ENCODE results near the gene PTH1R.

The PTH1R gene

DNA sequence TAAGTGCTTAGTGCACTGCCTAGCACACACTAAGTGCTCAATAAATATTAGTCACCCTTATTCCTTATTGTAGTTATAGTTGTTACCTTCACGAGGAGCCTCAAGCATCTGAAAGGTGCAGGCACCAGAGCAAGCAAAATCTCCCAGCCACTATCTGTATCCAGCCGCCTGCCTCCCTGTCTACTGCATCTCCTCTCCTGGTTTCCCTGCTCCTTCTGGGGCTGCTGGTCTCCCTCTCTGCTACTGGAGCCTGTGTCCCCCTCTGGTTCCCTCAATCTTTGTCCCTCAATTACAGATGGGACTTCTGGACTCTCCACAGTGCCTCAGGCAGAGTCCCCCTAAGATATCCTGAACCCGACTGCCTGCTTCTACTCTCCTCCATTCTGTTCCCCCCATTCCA, 33.1 kb upstream of the PTH1R start:
- no peak overlapping the region for H3K4me3 ChIP-seq (ENCODE audit: low read depth, low read length)
- no peak for DNase-seq (ENCODE audit: low read depth)
- TF ChIP-seq CTCF (IDR thresholded peaks at IDR 0.05; ENCODE audit: low read depth, low read length) (no peak), MYC (IDR thresholded peaks at IDR 0.05; ENCODE audit: low read depth, low read length) (no peak), POLR2A (IDR thresholded peaks at IDR 0.05; ENCODE audit: extremely low read depth, insufficient read length) (no peak), MAX (IDR thresholded peaks at IDR 0.05; ENCODE audit: low read depth, low read length) (no peak)

DNA sequence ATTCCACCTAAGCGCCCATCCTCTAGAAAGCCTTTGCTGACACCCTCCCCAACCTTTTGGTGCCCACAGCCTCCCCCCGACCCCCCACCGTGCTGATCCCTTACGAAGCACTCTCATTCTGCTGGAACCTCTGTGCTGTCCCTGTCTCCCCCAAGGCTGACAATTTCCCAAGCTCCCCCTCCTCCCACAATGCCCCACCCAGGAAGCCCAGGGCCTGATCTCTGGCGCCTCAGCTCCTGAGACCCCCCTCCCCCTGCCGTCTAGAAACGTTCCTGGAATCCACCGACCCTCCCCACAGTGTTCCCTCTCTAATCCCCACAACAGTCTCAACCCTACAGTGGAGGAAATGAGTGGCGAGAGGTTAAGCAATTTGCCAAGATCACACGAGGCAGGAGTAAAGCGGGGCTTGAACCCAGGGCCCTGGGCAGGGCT, 32.6 kb upstream of the PTH1R start:
- TF ChIP-seq MYC (IDR thresholded peaks at IDR 0.05; ENCODE audit: low read depth, low read length) (no peak), CTCF (IDR thresholded peaks at IDR 0.05; ENCODE audit: low read depth, low read length) (no peak)
- no peak overlapping the region for H3K4me3 ChIP-seq (ENCODE audit: low read depth, low read length)
- DNase-seq (ENCODE audit: low read depth), result no peak

DNA sequence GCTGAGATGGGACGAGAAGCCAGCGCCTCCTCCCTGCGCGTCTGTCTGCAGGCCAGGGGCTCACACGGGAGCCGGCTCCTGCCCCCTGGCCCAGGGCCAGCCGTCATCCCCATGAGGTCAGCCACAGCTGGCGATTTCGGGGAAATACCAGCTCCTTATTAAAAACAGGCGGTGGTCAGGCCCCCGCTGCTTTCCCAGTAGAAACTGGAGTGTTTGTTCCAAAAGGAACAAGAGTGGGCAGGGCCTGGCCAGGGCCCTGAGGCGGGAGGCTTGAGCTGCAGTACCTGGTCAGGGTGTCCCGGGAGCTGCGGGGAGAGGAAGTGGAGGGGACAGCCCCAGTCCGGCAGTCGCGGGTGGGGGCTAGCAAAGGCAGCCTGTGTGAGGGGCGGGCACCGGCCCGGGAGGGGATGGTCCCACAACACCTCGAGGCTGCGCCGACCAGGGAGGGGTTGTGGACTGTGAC, 32.1 kb upstream of the PTH1R start:
- peak overlapping the region; percentile 42 for H3K4me3 ChIP-seq (ENCODE audit: low read depth, low read length)
- TF ChIP-seq MAX (IDR thresholded peaks at IDR 0.05; ENCODE audit: low read depth, low read length) (no peak), CTCF (IDR thresholded peaks at IDR 0.05; ENCODE audit: low read depth, low read length) (no peak), MYC (IDR thresholded peaks at IDR 0.05; ENCODE audit: low read depth, low read length) (no peak), POLR2A (IDR thresholded peaks at IDR 0.05; ENCODE audit: extremely low read depth, insufficient read length) (no peak)
- DNase-seq (ENCODE audit: low read depth), result peak; percentile 11

DNA sequence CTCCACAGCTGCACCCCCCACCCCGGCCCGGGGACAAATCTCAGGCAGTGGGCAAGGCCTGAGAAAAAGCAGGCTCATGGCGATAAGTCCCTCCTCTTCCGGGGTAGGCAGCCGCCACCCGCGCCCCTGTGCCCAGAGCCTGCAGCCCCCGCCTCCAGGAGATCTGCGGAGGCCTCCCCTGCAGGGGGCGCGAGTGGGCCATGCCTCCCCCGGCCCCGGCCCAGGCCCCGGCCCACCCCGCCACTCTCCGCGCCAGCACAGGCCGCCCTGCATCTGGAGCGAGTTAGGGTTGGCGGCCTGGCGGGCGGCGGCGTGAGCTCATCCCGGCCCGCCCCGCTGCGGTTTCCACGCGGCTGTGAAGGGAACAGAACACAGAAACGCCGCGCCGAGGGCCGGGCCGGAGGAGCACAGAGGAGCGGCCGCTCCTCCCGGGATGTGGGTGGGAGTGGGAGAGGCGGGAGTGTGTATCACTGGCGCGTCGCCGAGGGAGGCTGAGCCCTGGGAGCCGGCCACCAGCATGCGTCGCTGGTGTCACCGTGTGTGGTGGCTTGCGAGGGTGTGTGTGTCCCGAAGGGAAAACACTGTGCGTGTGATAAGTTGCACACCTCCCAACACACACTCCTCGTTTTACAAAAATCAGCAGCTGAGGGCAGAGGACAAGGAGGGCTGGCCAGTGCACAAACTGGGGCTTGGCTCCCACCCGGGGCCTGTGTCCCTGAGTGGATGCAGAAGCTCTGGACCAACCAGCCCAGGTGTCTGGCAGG, 31.5 kb upstream of the PTH1R start:
- peak overlapping the region; percentile 42 for H3K4me3 ChIP-seq (ENCODE audit: low read depth, low read length)
- DNase-seq (ENCODE audit: low read depth), result peak; percentile 86
- no peak for TF ChIP-seq MAX (IDR thresholded peaks at IDR 0.05; ENCODE audit: low read depth, low read length)
- peak; percentile 45 for TF ChIP-seq CTCF (IDR thresholded peaks at IDR 0.05; ENCODE audit: low read depth, low read length)

DNA sequence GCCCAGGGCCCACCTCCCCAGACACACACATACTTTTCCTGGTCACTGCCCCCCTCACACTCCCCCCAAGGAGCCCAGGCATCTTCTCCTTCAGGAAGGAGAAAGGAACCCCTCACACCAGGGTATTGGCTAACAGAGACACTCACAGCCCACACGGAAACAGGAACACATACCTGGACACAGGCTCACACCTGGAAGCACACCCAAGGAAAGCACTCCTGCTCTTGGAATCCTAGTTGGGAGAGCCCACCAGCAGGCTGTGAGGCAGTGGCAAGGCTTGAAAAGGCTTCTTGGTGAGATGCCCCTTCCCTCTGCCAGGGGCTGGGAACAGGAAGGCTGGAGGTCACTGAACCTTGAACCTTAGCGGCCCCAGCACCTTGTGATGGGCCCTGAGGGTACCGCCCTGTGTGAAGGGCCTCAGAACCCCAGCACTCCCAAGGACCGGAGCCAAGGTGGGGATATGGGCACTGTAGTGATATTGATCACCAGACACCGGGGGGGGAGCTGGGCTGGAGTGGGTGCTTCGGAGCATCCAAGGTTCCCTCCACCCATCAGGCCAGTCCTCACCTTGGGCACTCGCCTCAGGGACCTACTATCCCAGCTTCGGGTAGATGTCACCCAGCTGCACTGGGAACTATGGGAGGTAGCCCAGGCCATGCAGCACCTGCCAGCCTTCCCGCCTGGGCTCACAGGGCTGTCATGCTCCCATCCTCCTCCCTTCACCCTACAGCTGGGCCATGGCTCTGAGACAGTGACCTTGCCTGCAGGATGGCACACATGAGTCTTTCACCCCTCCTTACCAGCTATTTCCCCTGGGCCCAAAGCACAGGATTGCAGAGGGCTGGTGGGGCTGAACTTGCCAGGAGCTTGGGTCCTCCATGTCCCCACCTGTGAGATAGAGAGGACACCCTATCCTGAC, 30.6 kb upstream of the PTH1R start:
- no peak for TF ChIP-seq POLR2A (IDR thresholded peaks at IDR 0.05; ENCODE audit: extremely low read depth, insufficient read length)
- no peak for TF ChIP-seq MYC (IDR thresholded peaks at IDR 0.05; ENCODE audit: low read depth, low read length)
- TF ChIP-seq CTCF (IDR thresholded peaks at IDR 0.05; ENCODE audit: low read depth, low read length), result no peak
- TF ChIP-seq MAX (IDR thresholded peaks at IDR 0.05; ENCODE audit: low read depth, low read length), result no peak
- no peak overlapping the region for H3K4me3 ChIP-seq (ENCODE audit: low read depth, low read length)
- no peak for DNase-seq (ENCODE audit: low read depth)

All from NB4 (cell line).